Astrocyte of the cerebellum (primary cell): ENCODE results near the gene TTLL5.

Experiments used
- DNase-seq: peaks from one replicate; pipeline ENCODE4 v3.0.0-alpha.2; 2011; ENCODE audit warnings: low read depth
- H3K4me3 ChIP-seq: 2 replicates; pipeline ENCODE4 v1.5.1; 2011; ENCODE audit warnings: mild to moderate bottlenecking, low read depth, low read length, moderate library complexity
- in situ Hi-C: cut with HindIII; loops from 2 replicates; pipeline ENCODE4 v1.10.0; 2017; ENCODE audit warnings: low sequenced_read_pairs
- TF ChIP-seq, protein P1 (sequence below): IDR thresholded peaks from 2 replicates; pipeline ENCODE4 v1.5.1; 2012; ENCODE audit warnings: low read length, low read depth, moderate library complexity, mild to moderate bottlenecking; ENCODE audit errors: missing control alignments

The TTLL5 gene

DNA sequence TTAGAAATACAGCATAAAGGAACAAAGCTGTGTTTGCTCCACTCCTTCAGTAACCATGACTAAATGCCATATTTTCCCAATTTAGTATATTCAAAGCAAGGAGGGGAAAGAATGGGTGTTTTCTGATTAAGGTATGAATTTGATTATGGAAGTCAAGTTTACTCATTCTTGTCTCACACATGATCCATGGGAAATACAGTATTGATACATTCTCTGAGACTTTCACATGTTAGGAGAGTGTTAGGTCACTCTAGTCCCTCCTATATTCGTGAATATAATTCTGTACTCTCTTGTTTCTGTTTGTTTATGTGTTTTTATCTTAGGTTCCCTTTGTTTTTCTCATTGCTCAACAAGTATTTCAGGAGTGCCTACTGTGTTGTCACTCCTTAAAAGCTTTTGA lies 42.4 kb downstream of the TTLL5 start:
- in situ Hi-C loops: loop anchor here (25.0 kb wide), 1 partner anchor 434 kb away; no protein-coding TSS in a partner anchor
- no peak for DNase-seq
- TF ChIP-seq, protein P1, sequence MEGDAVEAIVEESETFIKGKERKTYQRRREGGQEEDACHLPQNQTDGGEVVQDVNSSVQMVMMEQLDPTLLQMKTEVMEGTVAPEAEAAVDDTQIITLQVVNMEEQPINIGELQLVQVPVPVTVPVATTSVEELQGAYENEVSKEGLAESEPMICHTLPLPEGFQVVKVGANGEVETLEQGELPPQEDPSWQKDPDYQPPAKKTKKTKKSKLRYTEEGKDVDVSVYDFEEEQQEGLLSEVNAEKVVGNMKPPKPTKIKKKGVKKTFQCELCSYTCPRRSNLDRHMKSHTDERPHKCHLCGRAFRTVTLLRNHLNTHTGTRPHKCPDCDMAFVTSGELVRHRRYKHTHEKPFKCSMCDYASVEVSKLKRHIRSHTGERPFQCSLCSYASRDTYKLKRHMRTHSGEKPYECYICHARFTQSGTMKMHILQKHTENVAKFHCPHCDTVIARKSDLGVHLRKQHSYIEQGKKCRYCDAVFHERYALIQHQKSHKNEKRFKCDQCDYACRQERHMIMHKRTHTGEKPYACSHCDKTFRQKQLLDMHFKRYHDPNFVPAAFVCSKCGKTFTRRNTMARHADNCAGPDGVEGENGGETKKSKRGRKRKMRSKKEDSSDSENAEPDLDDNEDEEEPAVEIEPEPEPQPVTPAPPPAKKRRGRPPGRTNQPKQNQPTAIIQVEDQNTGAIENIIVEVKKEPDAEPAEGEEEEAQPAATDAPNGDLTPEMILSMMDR: no peak
- no peak overlapping the region for H3K4me3 ChIP-seq

DNA sequence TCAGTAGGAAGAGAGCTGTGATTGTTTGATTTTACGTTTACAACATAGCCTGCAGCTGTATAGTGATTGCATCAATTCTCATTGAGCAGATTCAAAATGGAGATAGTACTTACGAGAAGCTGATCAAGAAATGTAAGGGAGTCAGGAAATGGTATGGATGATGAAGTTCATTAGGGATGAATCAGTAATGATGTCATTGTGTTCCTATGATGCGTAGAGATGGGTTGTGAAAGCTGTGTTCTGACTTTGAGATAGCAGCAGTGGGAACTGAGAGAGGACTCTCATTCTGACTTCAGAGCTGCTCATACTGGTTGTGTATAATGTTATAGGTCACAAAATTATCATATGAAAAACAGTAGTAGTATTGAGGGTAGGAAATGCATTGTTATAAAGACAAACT lies 44.0 kb downstream of the TTLL5 start:
- in situ Hi-C loops: loop anchor here (25.0 kb wide), 1 partner anchor 432 kb away; no protein-coding TSS in a partner anchor
- TF ChIP-seq, protein P1: no peak
- DNase-seq: no peak
- no peak overlapping the region for H3K4me3 ChIP-seq

DNA sequence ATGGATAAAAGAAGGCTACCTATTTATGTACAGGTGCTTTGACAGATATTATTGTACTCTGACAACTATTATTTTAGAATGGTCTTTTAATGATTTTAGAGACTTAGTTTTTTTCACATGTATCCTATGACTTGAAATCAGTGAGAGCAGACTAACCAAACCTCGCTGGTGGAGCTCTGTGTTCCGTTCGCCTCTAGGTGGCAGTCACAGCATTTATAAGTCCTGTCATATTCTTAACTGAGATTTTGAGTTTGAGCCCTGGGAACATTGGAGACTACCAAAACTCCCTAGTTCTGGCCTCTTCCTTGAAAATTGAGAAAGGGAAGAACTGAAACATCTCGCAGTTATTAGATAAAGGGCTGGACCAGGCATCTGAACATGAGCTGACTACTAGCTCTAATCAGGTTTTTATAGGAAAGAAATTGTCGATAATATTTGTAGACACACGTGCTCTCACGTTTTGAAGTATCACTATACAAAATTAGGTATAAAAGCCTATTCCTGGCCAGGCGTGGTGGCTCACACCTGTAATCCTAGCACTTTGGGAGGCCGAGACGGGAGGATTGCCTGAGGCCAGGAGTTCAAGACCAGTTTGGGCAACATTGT lies 48.3 kb downstream of the TTLL5 start:
- peak; percentile 85 for DNase-seq
- no peak overlapping the region for H3K4me3 ChIP-seq
- TF ChIP-seq, protein P1: peak; percentile 78
- in situ Hi-C loops: loop anchor here (25.0 kb wide), 1 partner anchor 428 kb away; no protein-coding TSS in a partner anchor

DNA sequence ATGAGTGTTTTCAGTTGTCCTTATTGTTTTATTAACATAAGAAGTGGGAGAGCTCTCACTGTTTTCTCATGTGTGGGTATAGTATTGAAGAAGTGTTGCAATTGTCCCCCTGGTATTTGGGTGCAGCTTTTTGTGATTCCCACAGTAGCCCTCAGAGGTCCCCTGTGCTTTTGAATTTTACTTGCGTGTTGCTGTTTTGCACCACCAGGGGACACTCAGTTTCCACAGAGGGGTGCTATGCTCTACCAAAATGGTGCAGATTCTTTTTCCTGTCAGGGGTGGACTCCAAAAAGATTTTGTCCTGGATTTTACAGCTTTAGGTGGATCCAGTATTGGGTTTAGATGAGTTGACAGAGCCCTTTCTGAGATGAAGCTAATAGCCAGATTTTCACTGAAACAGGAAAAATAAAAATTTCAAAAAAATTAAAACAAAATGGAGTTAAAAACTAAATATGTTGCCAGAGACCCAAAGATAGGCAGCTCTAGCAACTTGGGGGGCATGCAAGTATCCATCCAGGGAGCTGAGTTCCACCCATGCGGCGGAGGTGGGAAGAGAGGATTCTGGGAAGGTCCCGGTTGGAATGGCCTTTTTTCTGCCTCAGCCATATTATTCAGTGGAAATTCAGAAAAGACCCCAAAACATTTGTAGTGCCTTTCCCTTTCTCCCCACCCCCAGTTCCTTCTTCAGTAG lies 50.2 kb downstream of the TTLL5 start:
- H3K4me3 ChIP-seq: peak overlapping the region; percentile 4
- in situ Hi-C loops: loop anchor here (5.0 to 25.0 kb wide), 2 partner anchors 266 to 426 kb away; no protein-coding TSS in a partner anchor

DNA sequence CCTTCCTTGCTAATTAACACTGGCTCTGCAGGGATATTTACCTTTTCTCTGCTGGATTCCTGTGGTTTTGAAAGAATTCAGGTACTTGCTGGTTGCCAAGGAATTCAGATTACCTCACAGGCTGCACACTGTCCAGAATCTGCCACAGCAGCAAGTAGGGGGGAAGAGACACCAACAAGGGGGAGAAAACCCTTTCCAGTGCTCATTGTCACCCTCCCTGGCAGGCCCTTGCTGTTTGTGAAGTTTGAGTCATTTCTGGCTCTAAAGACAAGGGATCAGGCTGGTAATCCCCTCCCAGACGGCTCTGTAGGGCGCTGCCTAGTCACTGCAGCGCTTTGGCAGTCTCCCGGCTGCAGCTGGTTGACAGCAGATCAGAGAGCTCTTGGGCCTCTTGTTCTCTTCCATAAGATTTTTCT lies 50.8 kb downstream of the TTLL5 start:
- in situ Hi-C loops: loop anchor here (5.0 to 25.0 kb wide), 2 partner anchors 265 to 425 kb away; no protein-coding TSS in a partner anchor
- peak overlapping the region; percentile 4 for H3K4me3 ChIP-seq
- TF ChIP-seq, protein P1: no peak
- peak; percentile 87 for DNase-seq

More for the DNA sequence above, 50.2 kb downstream of the TTLL5 start:
- peak; percentile 51 for DNase-seq
- TF ChIP-seq, protein P1: peak; percentile 96

DNA sequence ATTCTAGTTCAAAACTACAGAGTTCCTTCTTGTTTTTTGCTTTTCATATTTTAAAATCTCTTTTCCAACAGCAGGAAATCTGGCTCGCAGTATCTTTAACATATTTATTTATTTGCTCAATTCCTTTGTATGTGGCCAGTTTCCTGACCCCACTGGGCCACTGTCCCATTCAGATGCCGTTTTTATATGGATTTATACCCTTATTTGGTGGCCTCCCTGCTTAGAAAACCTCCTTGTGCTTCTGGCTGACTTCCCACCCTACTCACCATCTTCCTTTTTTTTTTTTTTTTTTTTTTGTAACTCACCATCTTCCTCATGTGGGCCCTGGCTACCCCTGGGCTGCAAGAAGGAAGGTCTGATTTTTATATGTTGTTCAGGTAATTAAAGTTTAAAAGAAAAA lies 53.9 kb downstream of the TTLL5 start:
- TF ChIP-seq, protein P1: no peak
- no peak overlapping the region for H3K4me3 ChIP-seq
- no peak for DNase-seq
- in situ Hi-C loops: loop anchor here (5.0 to 25.0 kb wide), 3 partner anchors 47 to 422 kb away; no protein-coding TSS in a partner anchor
